Measurements from ENCODE around the gene MELTF.

DNA sequence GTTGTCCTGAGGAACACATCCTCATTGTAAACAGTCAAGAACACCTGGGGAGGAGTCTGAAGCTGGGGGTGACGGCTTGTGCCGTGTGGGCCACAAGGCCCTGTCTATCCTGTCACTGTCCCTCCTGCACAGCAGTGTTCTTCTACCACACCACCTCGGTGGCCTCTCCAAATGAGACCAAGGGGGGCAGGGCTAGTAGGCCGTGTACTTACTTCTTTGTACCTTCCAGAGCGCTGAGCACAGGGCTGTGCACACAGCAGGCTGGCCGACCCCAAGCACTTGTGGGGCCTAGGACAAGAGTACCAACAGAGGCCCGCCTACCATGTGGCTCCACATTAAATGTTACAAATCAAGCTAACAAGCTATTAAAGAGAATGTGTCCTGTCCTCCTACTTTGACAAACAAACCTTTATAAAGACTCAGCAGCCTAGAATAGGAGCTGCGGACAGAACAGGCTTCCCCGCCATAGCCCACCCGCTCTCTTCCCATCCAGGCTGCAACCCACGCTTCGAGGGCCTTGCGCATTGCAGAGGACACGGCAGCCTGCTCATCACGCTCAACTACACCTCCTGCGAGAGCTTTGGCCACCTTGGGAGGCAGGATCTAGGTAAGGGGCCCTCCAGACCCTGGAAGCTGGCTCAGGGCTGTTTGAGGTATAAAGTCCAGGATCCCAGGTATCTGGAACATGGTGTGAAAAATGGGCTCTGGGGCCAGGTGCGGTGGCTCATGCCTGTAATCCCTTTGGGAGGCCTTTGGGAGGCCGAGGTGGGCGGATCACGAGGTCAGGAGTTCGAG lies 30.5 kb downstream of the MELTF start:
- TF ChIP-seq, protein P1, sequence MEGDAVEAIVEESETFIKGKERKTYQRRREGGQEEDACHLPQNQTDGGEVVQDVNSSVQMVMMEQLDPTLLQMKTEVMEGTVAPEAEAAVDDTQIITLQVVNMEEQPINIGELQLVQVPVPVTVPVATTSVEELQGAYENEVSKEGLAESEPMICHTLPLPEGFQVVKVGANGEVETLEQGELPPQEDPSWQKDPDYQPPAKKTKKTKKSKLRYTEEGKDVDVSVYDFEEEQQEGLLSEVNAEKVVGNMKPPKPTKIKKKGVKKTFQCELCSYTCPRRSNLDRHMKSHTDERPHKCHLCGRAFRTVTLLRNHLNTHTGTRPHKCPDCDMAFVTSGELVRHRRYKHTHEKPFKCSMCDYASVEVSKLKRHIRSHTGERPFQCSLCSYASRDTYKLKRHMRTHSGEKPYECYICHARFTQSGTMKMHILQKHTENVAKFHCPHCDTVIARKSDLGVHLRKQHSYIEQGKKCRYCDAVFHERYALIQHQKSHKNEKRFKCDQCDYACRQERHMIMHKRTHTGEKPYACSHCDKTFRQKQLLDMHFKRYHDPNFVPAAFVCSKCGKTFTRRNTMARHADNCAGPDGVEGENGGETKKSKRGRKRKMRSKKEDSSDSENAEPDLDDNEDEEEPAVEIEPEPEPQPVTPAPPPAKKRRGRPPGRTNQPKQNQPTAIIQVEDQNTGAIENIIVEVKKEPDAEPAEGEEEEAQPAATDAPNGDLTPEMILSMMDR (IDR thresholded peaks at IDR 0.05) = no peak
- TF ChIP-seq POLR2A (IDR thresholded peaks at IDR 0.05) (no peak), EP300 (IDR thresholded peaks at IDR 0.05; ENCODE audit: low read depth) (no peak), POLR2AphosphoS5 (IDR thresholded peaks at IDR 0.05) (no peak)
